ENCODE results near the gene THRAP3.

Gene THRAP3

GRCh38 chr1:36183309-36183856 is 40.9 kb upstream of the THRAP3 start:
- TF ChIP-seq FOXP2 (optimal IDR thresholded peaks at IDR 0.05; ENCODE audit: borderline replicate concordance, extremely low read depth, extremely low read length, insufficient read depth) (no peak), SIN3A (IDR thresholded peaks at IDR 0.05; ENCODE audit: borderline replicate concordance, insufficient read depth, low read length) (no peak), POLR2AphosphoS5 (IDR thresholded peaks at IDR 0.05; ENCODE audit: low read depth, low read length) (peak; percentile 11; the same call in 1 of the 2 replicates), REST (IDR thresholded peaks at IDR 0.05; ENCODE audit: insufficient read depth in 1 of 2, low read depth in 2 of 2, low read length in 2 of 2) (no peak), TAF1 (IDR thresholded peaks at IDR 0.05; ENCODE audit: borderline replicate concordance, insufficient read depth, low read length) (no peak)

- no peak for TF ChIP-seq SIN3A (IDR thresholded peaks at IDR 0.05; ENCODE audit: borderline replicate concordance, insufficient read depth, low read length)
- no peak for TF ChIP-seq TAF1 (IDR thresholded peaks at IDR 0.05; ENCODE audit: borderline replicate concordance, insufficient read depth, low read length)
- 0 out of 2 replicates have a peak, but pooled peaks have one; percentile 31 for TF ChIP-seq POLR2AphosphoS5 (IDR thresholded peaks at IDR 0.05; ENCODE audit: low read depth, low read length)
- TF ChIP-seq REST (IDR thresholded peaks at IDR 0.05; ENCODE audit: insufficient read depth in 1 of 2, low read depth in 2 of 2, low read length in 2 of 2) = no peak
These were observed 36.2 kb upstream of the THRAP3 start for GRCh38 chr1:36187800-36188593.

GRCh38 chr1:36198641-36199040 is 25.6 kb upstream of the THRAP3 start:
- TF ChIP-seq TAF1 (IDR thresholded peaks at IDR 0.05; ENCODE audit: borderline replicate concordance, insufficient read depth, low read length) = no peak
- no peak for TF ChIP-seq POLR2AphosphoS5 (IDR thresholded peaks at IDR 0.05; ENCODE audit: low read depth, low read length)
- no peak for TF ChIP-seq SIN3A (IDR thresholded peaks at IDR 0.05; ENCODE audit: borderline replicate concordance, insufficient read depth, low read length)
- no peak for TF ChIP-seq REST (IDR thresholded peaks at IDR 0.05; ENCODE audit: insufficient read depth in 1 of 2, low read depth in 2 of 2, low read length in 2 of 2)
- no peak for TF ChIP-seq FOXP2 (optimal IDR thresholded peaks at IDR 0.05; ENCODE audit: borderline replicate concordance, extremely low read depth, extremely low read length, insufficient read depth)

- TF ChIP-seq REST (IDR thresholded peaks at IDR 0.05; ENCODE audit: insufficient read depth in 1 of 2, low read depth in 2 of 2, low read length in 2 of 2) = no peak
- no peak for TF ChIP-seq POLR2AphosphoS5 (IDR thresholded peaks at IDR 0.05; ENCODE audit: low read depth, low read length)
- no peak for TF ChIP-seq TAF1 (IDR thresholded peaks at IDR 0.05; ENCODE audit: borderline replicate concordance, insufficient read depth, low read length)
- TF ChIP-seq SIN3A (IDR thresholded peaks at IDR 0.05; ENCODE audit: borderline replicate concordance, insufficient read depth, low read length) = no peak
- no peak for TF ChIP-seq FOXP2 (optimal IDR thresholded peaks at IDR 0.05; ENCODE audit: borderline replicate concordance, extremely low read depth, extremely low read length, insufficient read depth)
These were observed 24.1 kb upstream of the THRAP3 start for GRCh38 chr1:36199934-36200741.
